ENCODE results near the gene P2RY1. TPM values are rescaled to one million over a fixed set of nuclear protein-coding genes. Genes with fewer than 3 reads are reported as not detected.
"Not testable (repeated sequence)": the region's sequence is repeated elsewhere in the genome, so short reads cannot be mapped to it uniquely, and the experiment has no call there.

P2RY1 gene
- total RNA-seq, 1 donor from 2014 or later = 0.36 TPM

- DNase-seq (ENCODE audit: low spot score); intact Hi-C loops (cut with micrococcal nuclease); H3K4me1 Mint-ChIP-seq (ENCODE audit: low read depth); H3K27me3 Mint-ChIP-seq (ENCODE audit: insufficient read depth); H3K36me3 Mint-ChIP-seq (ENCODE audit: low read depth); H3K9me3 Mint-ChIP-seq; H3K27ac Mint-ChIP-seq; H3K4me3 Mint-ChIP-seq: not testable (repeated sequence)
Measured at GRCh38 chr3:152846572-152847202, 11.8 kb downstream of the P2RY1 start.

- H3K9me3 Mint-ChIP-seq; intact Hi-C loops (cut with micrococcal nuclease); H3K36me3 Mint-ChIP-seq (ENCODE audit: low read depth); H3K4me3 Mint-ChIP-seq; H3K27me3 Mint-ChIP-seq (ENCODE audit: insufficient read depth); H3K4me1 Mint-ChIP-seq (ENCODE audit: low read depth); H3K27ac Mint-ChIP-seq; DNase-seq (ENCODE audit: low spot score): not testable (repeated sequence)
Measured at GRCh38 chr3:152847599-152847998, 12.7 kb downstream of the P2RY1 start.

GRCh38 chr3:152849996-152850578, 15.2 kb downstream of the P2RY1 start:
- no peak overlapping the region for H3K4me3 Mint-ChIP-seq
- no peak for DNase-seq (ENCODE audit: low spot score)
- peaks cover 3% of the 10 kb centered on the region for H3K27me3 Mint-ChIP-seq (ENCODE audit: insufficient read depth)
- no peaks in the 10 kb centered on the region for H3K36me3 Mint-ChIP-seq (ENCODE audit: low read depth)
- no peak overlapping the region for H3K27ac Mint-ChIP-seq
- intact Hi-C loops (cut with micrococcal nuclease) = no loop called here
- H3K9me3 Mint-ChIP-seq = no peaks in the 10 kb centered on the region
- no peaks in the 10 kb centered on the region for H3K4me1 Mint-ChIP-seq (ENCODE audit: low read depth)

GRCh38 chr3:152853196-152853595, 18.3 kb downstream of the P2RY1 start:
- Mint-ChIP-seq H3K9me3 (no peaks in the 10 kb centered on the region), H3K4me3 (no peak overlapping the region), H3K4me1 (ENCODE audit: low read depth) (no peaks in the 10 kb centered on the region), H3K27me3 (ENCODE audit: insufficient read depth) (peaks cover 3% of the 10 kb centered on the region), H3K27ac (no peak overlapping the region), H3K36me3 (ENCODE audit: low read depth) (no peaks in the 10 kb centered on the region)
- intact Hi-C loops (cut with micrococcal nuclease) = no loop called here
- DNase-seq (ENCODE audit: low spot score) = no peak

GRCh38 chr3:152857082-152857481, 22.2 kb downstream of the P2RY1 start:
- no peaks in the 10 kb centered on the region for H3K9me3 Mint-ChIP-seq
- H3K4me3 Mint-ChIP-seq = no peak overlapping the region
- intact Hi-C loops (cut with micrococcal nuclease) = no loop called here
- no peak overlapping the region for H3K27ac Mint-ChIP-seq
- peaks cover 2% of the 10 kb centered on the region for H3K27me3 Mint-ChIP-seq (ENCODE audit: insufficient read depth)
- no peak for DNase-seq (ENCODE audit: low spot score)
- no peaks in the 10 kb centered on the region for H3K36me3 Mint-ChIP-seq (ENCODE audit: low read depth)
- H3K4me1 Mint-ChIP-seq (ENCODE audit: low read depth) = no peaks in the 10 kb centered on the region

GRCh38 chr3:152858170-152858800, 23.4 kb downstream of the P2RY1 start:
- intact Hi-C loops (cut with micrococcal nuclease) = no loop called here
- no peaks in the 10 kb centered on the region for H3K36me3 Mint-ChIP-seq (ENCODE audit: low read depth)
- no peaks in the 10 kb centered on the region for H3K4me1 Mint-ChIP-seq (ENCODE audit: low read depth)
- no peak overlapping the region for H3K27ac Mint-ChIP-seq
- no peaks in the 10 kb centered on the region for H3K9me3 Mint-ChIP-seq
- no peak for DNase-seq (ENCODE audit: low spot score)
- no peak overlapping the region for H3K4me3 Mint-ChIP-seq
- peaks cover 2% of the 10 kb centered on the region for H3K27me3 Mint-ChIP-seq (ENCODE audit: insufficient read depth)

- Mint-ChIP-seq H3K36me3 (ENCODE audit: low read depth) (no peaks in the 10 kb centered on the region), H3K4me1 (ENCODE audit: low read depth) (no peaks in the 10 kb centered on the region), H3K27me3 (ENCODE audit: insufficient read depth) (peaks cover 2% of the 10 kb centered on the region), H3K4me3 (no peak overlapping the region), H3K27ac (no peak overlapping the region), H3K9me3 (no peaks in the 10 kb centered on the region)
- DNase-seq (ENCODE audit: low spot score) = no peak
- intact Hi-C loops (cut with micrococcal nuclease) = no loop called here
Measured at GRCh38 chr3:152860736-152861135, 25.8 kb downstream of the P2RY1 start.

- H3K36me3 Mint-ChIP-seq (ENCODE audit: low read depth) = no peaks in the 10 kb centered on the region
- intact Hi-C loops (cut with micrococcal nuclease) = no loop called here
- no peaks in the 10 kb centered on the region for H3K9me3 Mint-ChIP-seq
- H3K4me3 Mint-ChIP-seq = no peak overlapping the region
- no peak overlapping the region for H3K27ac Mint-ChIP-seq
- H3K27me3 Mint-ChIP-seq (ENCODE audit: insufficient read depth) = no peaks in the 10 kb centered on the region
- H3K4me1 Mint-ChIP-seq (ENCODE audit: low read depth) = no peaks in the 10 kb centered on the region
- DNase-seq (ENCODE audit: low spot score) = no peak
Measured at GRCh38 chr3:152865668-152866245, 30.8 kb downstream of the P2RY1 start.

GRCh38 chr3:152870027-152870426, 35.1 kb downstream of the P2RY1 start:
- Mint-ChIP-seq H3K9me3 (no peaks in the 10 kb centered on the region), H3K4me3 (no peak overlapping the region), H3K4me1 (ENCODE audit: low read depth) (no peaks in the 10 kb centered on the region), H3K27me3 (ENCODE audit: insufficient read depth) (peaks cover under 1% of the 10 kb centered on the region), H3K36me3 (ENCODE audit: low read depth) (no peaks in the 10 kb centered on the region), H3K27ac (no peak overlapping the region)
- no peak for DNase-seq (ENCODE audit: low spot score)
- intact Hi-C loops (cut with micrococcal nuclease) = no loop called here

- intact Hi-C loops (cut with micrococcal nuclease); H3K36me3 Mint-ChIP-seq (ENCODE audit: low read depth): not testable (repeated sequence)
Measured at GRCh38 chr3:152873314-152873713, 38.4 kb downstream of the P2RY1 start.

GRCh38 chr3:152874896-152875749, 40.2 kb downstream of the P2RY1 start:
- intact Hi-C loops (cut with micrococcal nuclease) = no loop called here
- Mint-ChIP-seq H3K36me3 (ENCODE audit: low read depth) (no peaks in the 10 kb centered on the region), H3K9me3 (no peaks in the 10 kb centered on the region), H3K4me3 (no peak overlapping the region), H3K27me3 (ENCODE audit: insufficient read depth) (peaks cover 2% of the 10 kb centered on the region), H3K27ac (no peak overlapping the region), H3K4me1 (ENCODE audit: low read depth) (no peaks in the 10 kb centered on the region)
- no peak for DNase-seq (ENCODE audit: low spot score)

More at GRCh38 chr3:152873314-152873713, 38.4 kb downstream of the P2RY1 start:
- H3K4me3 Mint-ChIP-seq; H3K4me1 Mint-ChIP-seq (ENCODE audit: low read depth); H3K9me3 Mint-ChIP-seq; DNase-seq (ENCODE audit: low spot score); H3K27ac Mint-ChIP-seq; H3K27me3 Mint-ChIP-seq (ENCODE audit: insufficient read depth): not testable (repeated sequence)

- H3K27ac Mint-ChIP-seq = no peak overlapping the region
- no peaks in the 10 kb centered on the region for H3K9me3 Mint-ChIP-seq
- intact Hi-C loops (cut with micrococcal nuclease) = no loop called here
- no peak overlapping the region for H3K4me3 Mint-ChIP-seq
- peaks cover 2% of the 10 kb centered on the region for H3K27me3 Mint-ChIP-seq (ENCODE audit: insufficient read depth)
- no peaks in the 10 kb centered on the region for H3K36me3 Mint-ChIP-seq (ENCODE audit: low read depth)
- no peak for DNase-seq (ENCODE audit: low spot score)
- H3K4me1 Mint-ChIP-seq (ENCODE audit: low read depth) = no peaks in the 10 kb centered on the region
Measured at GRCh38 chr3:152879130-152879789, 44.3 kb downstream of the P2RY1 start.
